DOHH2 (cell line): ENCODE results near the gene FAM43B.

Experiments
- CTCF ChIP-seq: fragments of 200-600 bp; sonication (generic); IDR thresholded peaks from one replicate; pipeline ENCODE4 v1.5.1; 2014; ENCODE audit warnings: antibody characterized with exemption, mild to moderate bottlenecking, low read depth, low read length; ENCODE audit not compliant: poor library complexity, severe bottlenecking
- EZH2phosphoT487 ChIP-seq: fragments of 200-600 bp; sonication (generic); IDR thresholded peaks from 2 replicates; pipeline ENCODE4 v1.6.1; 2017; ENCODE audit warnings: borderline replicate concordance, mild to moderate bottlenecking, antibody characterized with exemption, low read length, moderate library complexity, mixed read lengths

- TF ChIP-seq CTCF (no peak), EZH2phosphoT487 (no peak)
Measured at GRCh38 chr1:20584890-20585289, 32.5 kb downstream of the FAM43B start.
